Measurements from ENCODE around the gene SSRP1. TPM values are rescaled to one million over a fixed set of nuclear protein-coding genes. Genes with fewer than 3 reads are reported as not detected.
"Not testable (repeated sequence)": the region's sequence is repeated elsewhere in the genome, so short reads cannot be mapped to it uniquely, and the experiment has no call there.

SSRP1 gene
- total and polyA plus RNA-seq, 7 donors, result 30.5 to 91.3 (median 54.6) TPM

GRCh38 chr11:57301711-57302423 is 33.8 kb downstream of the SSRP1 start:
- no peak for TF ChIP-seq EP300 (IDR thresholded peaks at IDR 0.05)
- TF ChIP-seq POLR2AphosphoS5 (IDR thresholded peaks at IDR 0.05), result no peak
- no peak for TF ChIP-seq POLR2A (IDR thresholded peaks at IDR 0.05)
- Histone ChIP-seq H3K9me3 (peaks cover 3 to 11% (median 7%) of the 10 kb centered on the region in 4 donors), H3K36me3 (peaks cover 39 to 54% (median 47%) of the 10 kb centered on the region in 4 donors), H3K4me1 (peaks cover 0 to 22% (median 10%) of the 10 kb centered on the region in 4 donors), H3K27me3 (no peaks in the 10 kb centered on the region), H3K4me3 (no peak overlapping the region), H3K27ac (no peak overlapping the region)
- DNase-seq, result no peak
- 97 to 98% methylated on average over 27 of the region's 27 CpGs for WGBS, 2 donors
- intact Hi-C loops (cut with DNase I), result no loop called here

- H3K4me1 ChIP-seq, result peaks cover 0 to 15% (median 7%) of the 10 kb centered on the region in 4 donors
- DNase-seq, result no peak
- H3K4me3 ChIP-seq, result no peak overlapping the region
- intact Hi-C loops (cut with DNase I), result no loop called here
- H3K27ac ChIP-seq, result no peak overlapping the region
- WGBS, 2 donors, result 97 to 98% methylated on average over 10 of the region's 10 CpGs
- no peaks in the 10 kb centered on the region for H3K27me3 ChIP-seq
- H3K9me3 ChIP-seq, result peaks cover 3 to 11% (median 7%) of the 10 kb centered on the region in 4 donors
- no peak for TF ChIP-seq CTCF (IDR thresholded peaks at IDR 0.05)
- no peak for TF ChIP-seq POLR2AphosphoS5 (IDR thresholded peaks at IDR 0.05)
- no peak for TF ChIP-seq EP300 (IDR thresholded peaks at IDR 0.05)
- TF ChIP-seq POLR2A (IDR thresholded peaks at IDR 0.05), result no peak
- peaks cover 39 to 54% (median 47%) of the 10 kb centered on the region in 4 donors for H3K36me3 ChIP-seq
Observed at GRCh38 chr11:57300785-57301184, 34.9 kb downstream of the SSRP1 start.

GRCh38 chr11:57299150-57299737 is 36.4 kb downstream of the SSRP1 start:
- no peak overlapping the region for H3K4me3 ChIP-seq
- H3K36me3 ChIP-seq, result peaks cover 39 to 54% (median 47%) of the 10 kb centered on the region in 4 donors
- no peaks in the 10 kb centered on the region for H3K27me3 ChIP-seq
- 94 to 98% methylated on average over 5 of the region's 5 CpGs for WGBS, 2 donors
- no peak for DNase-seq
- H3K9me3 ChIP-seq, result peaks cover 3 to 11% (median 7%) of the 10 kb centered on the region in 4 donors
- H3K27ac ChIP-seq, result no peak overlapping the region
- intact Hi-C loops (cut with DNase I), result no loop called here
- no peak for TF ChIP-seq POLR2A (IDR thresholded peaks at IDR 0.05)
- TF ChIP-seq CTCF (IDR thresholded peaks at IDR 0.05), result no peak
- TF ChIP-seq POLR2AphosphoS5 (IDR thresholded peaks at IDR 0.05), result no peak
- no peak for TF ChIP-seq EP300 (IDR thresholded peaks at IDR 0.05)
- H3K4me1 ChIP-seq, result peaks cover 0 to 6% (median 2%) of the 10 kb centered on the region in 4 donors

- DNase-seq, result no peak
- Histone ChIP-seq H3K27me3 (no peaks in the 10 kb centered on the region), H3K36me3 (peaks cover 35 to 47% (median 39%) of the 10 kb centered on the region in 4 donors), H3K9me3 (peaks cover 3 to 11% (median 7%) of the 10 kb centered on the region in 4 donors), H3K4me3 (no peak overlapping the region), H3K27ac (no peak overlapping the region), H3K4me1 (no peaks in the 10 kb centered on the region)
- TF ChIP-seq POLR2AphosphoS5 (IDR thresholded peaks at IDR 0.05), result no peak
- TF ChIP-seq EP300 (IDR thresholded peaks at IDR 0.05), result no peak
- no peak for TF ChIP-seq POLR2A (IDR thresholded peaks at IDR 0.05)
- no peak for TF ChIP-seq CTCF (IDR thresholded peaks at IDR 0.05)
- 94% methylated on average over 2 of the region's 2 CpGs for WGBS, 2 donors
- intact Hi-C loops (cut with DNase I), result no loop called here
Observed at GRCh38 chr11:57297221-57297620, 38.5 kb downstream of the SSRP1 start.

- H3K4me3 ChIP-seq; intact Hi-C loops (cut with DNase I); H3K27ac ChIP-seq; H3K27me3 ChIP-seq; H3K4me1 ChIP-seq; DNase-seq: not testable (repeated sequence)
- peaks cover 26 to 37% (median 29%) of the 10 kb centered on the region in 4 donors for H3K36me3 ChIP-seq
- 86 to 93% methylated on average over 3 of the region's 3 CpGs for WGBS, 2 donors
- peaks cover 3 to 11% (median 7%) of the 10 kb centered on the region in 4 donors for H3K9me3 ChIP-seq
Observed at GRCh38 chr11:57296205-57296604, 39.5 kb downstream of the SSRP1 start.
